H1 (cell line): Measurements from ENCODE around the gene ZBTB11. TPM values are rescaled to one million over a fixed set of nuclear protein-coding genes. Genes with fewer than 3 reads are reported as not detected.

Experiments
- BRCA1 ChIP-seq: IDR thresholded peaks from 2 replicates; pipeline ENCODE4 v1.6.1; 2012; ENCODE audit warnings: low read depth, low read length, improper control_type of control experiment
- CHD7 ChIP-seq: fragments of 300-600 bp; sonication (generic); IDR thresholded peaks from 2 replicates; pipeline ENCODE4 v1.7.1; 2012; ENCODE audit warnings: low read length, moderate library complexity, mild to moderate bottlenecking, inconsistent platforms; ENCODE audit not compliant: insufficient replicate concordance
- HDAC6 ChIP-seq: IDR thresholded peaks from one replicate; pipeline ENCODE4 v1.7.1; 2012; ENCODE audit warnings: low read depth, mild to moderate bottlenecking, inconsistent platforms, low read length, moderate library complexity
- KDM1A ChIP-seq: fragments of 200-600, 300-600 bp; sonication (generic); IDR thresholded peaks from 2 replicates; pipeline ENCODE4 v1.7.1; 2016; ENCODE audit warnings: mild to moderate bottlenecking, low read length, borderline replicate concordance
- NRF1 ChIP-seq: IDR thresholded peaks from 2 replicates; pipeline ENCODE4 v1.6.1; 2011; ENCODE audit warnings: mild to moderate bottlenecking, low read depth, low read length, improper control_type of control experiment
- POU5F1 ChIP-seq: IDR thresholded peaks from 2 replicates; pipeline ENCODE4 v1.6.1; 2011; ENCODE audit warnings: low read depth, mild to moderate bottlenecking, low read length, moderate library complexity
- TEAD4 ChIP-seq: IDR thresholded peaks from 2 replicates; pipeline ENCODE4 v1.6.1; 2012; ENCODE audit warnings: low read depth, low read length, inconsistent platforms, mixed read lengths
- YY1 ChIP-seq: IDR thresholded peaks from 2 replicates; pipeline ENCODE4 v1.6.1; 2011; ENCODE audit warnings: low read depth, mild to moderate bottlenecking, low read length
- polyA plus RNA-seq, 7 experiments: library from polyadenylated mRNA; depleted of rRNA in 3 of 7; stranded (reverse) in 5 of 7; unstranded in 2 of 7; fragments of >200 nt in 5 of 7; fragments of 200-250 nt in 2 of 7; gene quantifications; 1 replicate in 5 of 7; 2 replicates in 1 of 7; 4 replicates in 1 of 7; pipeline versions ENCODE4 v1.2.1 to v1.2.3, GENCODE V29; 2011 to 2013; ENCODE audit warnings: missing spikeins in 2 of 7, mixed read lengths in 2 of 7
- total RNA-seq: library from RNA; stranded (reverse); fragmentation: NEBNext Ultra II Directional; extraction: Animal tissue kit (Norgen Biotek cat#: 25700); gene quantifications from 2 replicates; pipeline ENCODE4 v1.2.1, GENCODE V29; 2021

ZBTB11 gene
- total and polyA plus RNA-seq, 2 of the 8 experiments (the other 6 are each of a cell fraction or from before 2014, with no cell fraction given), result 3.0 to 14.0 TPM

GRCh38 chr3:101709126-101709525, 32.2 kb upstream of the ZBTB11 start (continued):
- TF ChIP-seq CHD7 (no peak), TEAD4 (no peak), KDM1A (no peak), NRF1 (no peak), POU5F1 (no peak), BRCA1 (no peak), YY1 (no peak), HDAC6 (no peak)
